Gastrocnemius medialis (tissue), 4 donors: ENCODE data around the gene STX1A. TPM values are rescaled to one million over a fixed set of nuclear protein-coding genes. Genes with fewer than 3 reads are reported as not detected.
"Not testable (repeated sequence)": the region's sequence is repeated elsewhere in the genome, so short reads cannot be mapped to it uniquely, and the experiment has no call there.

Source experiments
- ATAC-seq, 2 donors: fragments of 150-250 bp; one replicate each; pipeline ENCODE4 v1.9.1; 2016
- DNase-seq, 2 donors: peaks; one replicate each; pipeline ENCODE4 v3.0.0-alpha.2; 2019
- H3K27ac ChIP-seq, 4 donors: fragments of 200-600 bp; sonication (generic); 1 replicate in 1 of 4; 2 replicates in 3 of 4; pipeline ENCODE4 v1.5.1; 2016 to 2018; ENCODE audit warnings: mild to moderate bottlenecking in 2 of 4, moderate library complexity in 1 of 4
- H3K27me3 ChIP-seq, 3 donors: fragments of 200-600 bp; sonication (generic) in 2 of 3; 1 replicate in 1 of 3; 2 replicates in 2 of 3; pipeline versions ENCODE4 v1.5.1 to v1.6.0; 2016 to 2019; ENCODE audit warnings: mild to moderate bottlenecking in 1 of 3, moderate library complexity in 1 of 3
- H3K36me3 ChIP-seq, 2 donors: fragments of 200-600 bp; sonication (generic) in 1 of 2; one replicate each; pipeline ENCODE4 v1.5.1; 2017 to 2018
- H3K4me1 ChIP-seq, 2 donors: fragments of 200-600 bp; sonication (generic) in 1 of 2; one replicate each; pipeline ENCODE4 v1.5.1; 2016 to 2017; ENCODE audit warnings: mild to moderate bottlenecking in 2 of 2
- H3K4me3 ChIP-seq, 4 donors: fragments of 200-600 bp; sonication (generic) in 3 of 4; 1 replicate in 1 of 4; 2 replicates in 3 of 4; pipeline ENCODE4 v1.5.1; 2016 to 2019; ENCODE audit warnings: mild to moderate bottlenecking in 2 of 4
- H3K9me3 ChIP-seq, 3 donors: fragments of 200-600 bp; sonication (generic) in 2 of 3; 1 replicate in 1 of 3; 2 replicates in 2 of 3; pipeline ENCODE4 v1.5.1; 2016 to 2019
- POLR2A ChIP-seq, 2 donors: fragments of 450-650 bp; IDR thresholded peaks; one replicate each; pipeline ENCODE4 v1.6.1; 2017; ENCODE audit warnings: antibody characterized with exemption in 2 of 2, mild to moderate bottlenecking in 2 of 2, moderate library complexity in 2 of 2
- in situ Hi-C, 4 donors: fragments of 200-750 bp; cut with MboI; loops; one replicate each; pipeline versions ENCODE4 v1.15.0 to v1.8.0; 2017; ENCODE audit warnings: low sequenced_read_pairs in 4 of 4
- intact Hi-C: fragments of 100-400 bp; cut with DNase I; formaldehyde crosslinking; loops from one replicate; pipeline ENCODE4 v1.15.1; 2023; ENCODE audit warnings: low total_unique reads
- total RNA-seq, 4 donors: library from RNA; depleted of rRNA; stranded (reverse); fragments of >200 nt; gene quantifications; one replicate each; pipeline versions ENCODE4 v1.1.0 to v1.2.3, GENCODE V29; 2016
- TF ChIP-seq, protein P1 (sequence below), 5 experiments: fragments of 450-650 bp in 3 of 5; fragments of 200-600 bp in 2 of 5; sonication (generic) in 2 of 5; IDR thresholded peaks in 4 of 5; conservative IDR thresholded peaks in 1 of 5; 1 replicate in 4 of 5; 2 replicates in 1 of 5; pipeline ENCODE4 v1.5.1; 2016 to 2019; ENCODE audit warnings: antibody characterized with exemption in 5 of 5, mild to moderate bottlenecking in 3 of 5, moderate library complexity in 3 of 5

Gene STX1A
- total RNA-seq, 4 donors from 2014 or later = 0.83 to 8.1 (median 3.2) TPM

DNA sequence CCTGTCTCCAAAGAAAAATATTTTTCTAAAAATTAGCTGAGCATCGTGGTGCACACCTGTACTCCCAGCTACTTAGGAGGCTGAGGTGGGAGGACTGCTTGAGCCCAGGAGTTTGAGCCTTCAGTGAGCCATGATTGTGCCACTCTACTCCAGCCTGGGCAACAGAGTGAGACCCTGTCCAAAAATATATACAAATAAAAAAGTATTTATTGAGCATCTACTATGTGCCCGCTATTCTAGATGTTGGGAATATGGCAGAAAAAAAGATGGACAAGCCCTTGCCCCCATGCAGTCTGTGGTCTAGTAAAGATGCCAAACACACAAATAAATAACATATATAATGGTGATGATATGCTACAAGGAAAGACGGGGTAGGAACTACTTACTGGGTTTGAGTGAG lies 4.3 kb upstream of the STX1A start:
- Histone ChIP-seq H3K4me3 (no peak overlapping the region), H3K9me3 (no peaks in the 10 kb centered on the region), H3K36me3 (no peaks in the 10 kb centered on the region), H3K27ac (no peak overlapping the region), H3K4me1 (peaks cover 4 to 17% of the 10 kb centered on the region in 2 donors), H3K27me3 (peaks cover 0 to 4% (median 0%) of the 10 kb centered on the region in 3 donors)
- DNase-seq = no peak
- intact Hi-C loops = no loop called here
- no peak for ATAC-seq
- TF ChIP-seq, protein P1, sequence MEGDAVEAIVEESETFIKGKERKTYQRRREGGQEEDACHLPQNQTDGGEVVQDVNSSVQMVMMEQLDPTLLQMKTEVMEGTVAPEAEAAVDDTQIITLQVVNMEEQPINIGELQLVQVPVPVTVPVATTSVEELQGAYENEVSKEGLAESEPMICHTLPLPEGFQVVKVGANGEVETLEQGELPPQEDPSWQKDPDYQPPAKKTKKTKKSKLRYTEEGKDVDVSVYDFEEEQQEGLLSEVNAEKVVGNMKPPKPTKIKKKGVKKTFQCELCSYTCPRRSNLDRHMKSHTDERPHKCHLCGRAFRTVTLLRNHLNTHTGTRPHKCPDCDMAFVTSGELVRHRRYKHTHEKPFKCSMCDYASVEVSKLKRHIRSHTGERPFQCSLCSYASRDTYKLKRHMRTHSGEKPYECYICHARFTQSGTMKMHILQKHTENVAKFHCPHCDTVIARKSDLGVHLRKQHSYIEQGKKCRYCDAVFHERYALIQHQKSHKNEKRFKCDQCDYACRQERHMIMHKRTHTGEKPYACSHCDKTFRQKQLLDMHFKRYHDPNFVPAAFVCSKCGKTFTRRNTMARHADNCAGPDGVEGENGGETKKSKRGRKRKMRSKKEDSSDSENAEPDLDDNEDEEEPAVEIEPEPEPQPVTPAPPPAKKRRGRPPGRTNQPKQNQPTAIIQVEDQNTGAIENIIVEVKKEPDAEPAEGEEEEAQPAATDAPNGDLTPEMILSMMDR (IDR thresholded peaks at IDR 0.05 in 4 of 5, conservative IDR thresholded peaks at IDR 0.05 in 1 of 5) = no peak
- TF ChIP-seq POLR2A (IDR thresholded peaks at IDR 0.05) = no peak
- in situ Hi-C loops = loop anchor here in 1 of 4 donors (5.0 kb wide), 1 partner anchor 117 kb away; no protein-coding TSS in a partner anchor

DNA sequence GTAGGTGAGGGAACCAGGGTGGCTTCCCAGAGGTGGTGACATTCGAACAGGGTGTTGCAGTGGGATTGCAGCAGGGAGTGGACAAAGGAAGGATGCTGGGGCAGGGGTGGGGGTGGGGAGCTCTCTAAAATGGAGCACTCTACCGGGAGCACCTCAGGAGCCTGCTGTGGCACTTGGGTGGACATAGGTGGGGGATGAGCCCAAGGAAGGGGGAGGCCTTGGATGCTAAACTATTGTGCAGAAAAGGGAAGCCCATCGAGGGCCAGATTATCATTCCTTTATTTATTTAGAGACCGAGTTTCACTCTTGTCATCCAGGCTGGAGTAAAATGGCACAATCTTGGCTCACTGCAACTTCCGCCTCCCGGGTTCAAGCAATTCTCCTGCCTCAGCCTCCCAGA lies 3.3 kb upstream of the STX1A start:
- H3K27ac ChIP-seq = no peak overlapping the region
- in situ Hi-C loops = loop anchor here in 1 of 4 donors (5.0 kb wide), 1 partner anchor 115 kb away; no protein-coding TSS in a partner anchor

DNA sequence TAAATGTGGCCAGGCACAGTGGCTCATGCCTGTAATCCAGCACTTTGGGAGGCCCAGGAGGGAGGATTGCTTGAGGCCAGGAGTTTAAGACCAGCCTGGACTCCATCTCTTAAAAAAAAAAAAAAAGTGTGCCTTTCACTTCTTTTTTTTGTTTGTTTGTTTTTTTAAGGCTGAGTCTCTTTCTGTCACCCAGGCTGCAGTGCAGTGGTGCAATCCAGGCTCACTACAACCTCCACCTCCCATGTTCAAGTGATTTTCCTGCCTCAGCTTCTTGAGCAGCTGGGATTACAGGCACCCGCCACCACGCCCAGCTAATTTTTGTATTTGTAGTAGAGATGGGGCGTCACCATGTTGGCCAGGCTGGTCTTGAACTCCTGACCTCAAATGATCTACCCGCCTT lies 2.7 kb upstream of the STX1A start:
- in situ Hi-C loops = loop anchor here in 1 of 4 donors (5.0 kb wide), 1 partner anchor 115 kb away; no protein-coding TSS in a partner anchor
- DNase-seq, H3K36me3 ChIP-seq, ATAC-seq, H3K9me3 ChIP-seq, intact Hi-C loops, H3K27ac ChIP-seq, H3K4me3 ChIP-seq, H3K27me3 ChIP-seq: not testable (repeated sequence)
- peaks cover 10 to 28% of the 10 kb centered on the region in 2 donors for H3K4me1 ChIP-seq

More for the DNA sequence above, 3.3 kb upstream of the STX1A start:
- peaks cover 10 to 27% of the 10 kb centered on the region in 2 donors for H3K4me1 ChIP-seq
- ATAC-seq (no peak), DNase-seq (no peak)
- no peaks in the 10 kb centered on the region for H3K36me3 ChIP-seq
- H3K4me3 ChIP-seq = no peak overlapping the region
- peaks cover 0 to 3% (median 0%) of the 10 kb centered on the region in 3 donors for H3K27me3 ChIP-seq
- intact Hi-C loops = no loop called here
- no peak for TF ChIP-seq POLR2A (IDR thresholded peaks at IDR 0.05)
- TF ChIP-seq, protein P1 (IDR thresholded peaks at IDR 0.05 in 4 of 5, conservative IDR thresholded peaks at IDR 0.05 in 1 of 5) = no peak
- no peaks in the 10 kb centered on the region for H3K9me3 ChIP-seq

DNA sequence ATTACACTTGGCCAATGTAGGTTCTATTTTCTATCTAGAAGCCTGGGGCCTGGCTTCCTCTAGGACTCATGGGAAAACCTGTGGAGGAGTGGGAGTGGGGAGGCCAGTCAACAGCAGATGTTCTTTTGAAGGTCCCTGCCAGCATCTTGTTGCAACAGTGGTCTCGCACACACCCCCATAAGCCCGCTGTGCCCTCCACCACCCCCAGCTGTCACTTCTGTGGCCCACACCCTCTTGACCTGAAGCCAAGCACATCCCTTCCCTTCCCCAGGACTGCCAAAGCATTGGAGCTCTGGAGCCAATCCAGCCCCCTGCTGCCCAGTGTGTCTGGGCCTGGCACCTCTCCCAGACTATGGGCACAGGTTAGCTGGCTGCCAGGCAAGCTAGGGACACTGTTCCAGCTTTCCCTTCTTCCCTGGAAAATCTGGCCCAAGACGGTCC lies 1.9 kb upstream of the STX1A start:
- Histone ChIP-seq H3K27me3 (no peaks in the 10 kb centered on the region), H3K27ac (peak overlapping the region; percentile 48 to 77 (median 68))
- peak; percentile 67 to 75 for ATAC-seq

DNA sequence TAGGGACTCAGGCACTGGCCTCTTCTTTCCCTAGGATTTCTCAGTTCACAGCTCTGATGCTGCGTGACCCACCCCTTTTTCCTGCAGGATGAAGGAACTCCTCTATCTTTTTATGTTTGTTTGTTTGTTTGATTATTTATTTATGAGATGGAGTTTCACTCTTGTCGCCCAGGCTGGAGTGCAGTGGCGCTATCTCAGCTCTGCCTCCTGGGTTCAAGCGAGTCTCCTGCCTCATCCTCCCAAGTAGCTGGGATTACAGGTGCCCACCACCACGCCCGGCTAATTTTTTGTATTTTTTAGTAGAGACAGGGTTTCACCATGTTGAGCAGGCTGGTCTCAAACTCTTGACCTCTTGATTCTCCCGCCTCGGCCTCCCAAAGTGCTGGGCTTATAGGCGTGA lies 974 bp upstream of the STX1A start:
- H3K9me3 ChIP-seq, H3K4me3 ChIP-seq, intact Hi-C loops, ATAC-seq, DNase-seq, H3K36me3 ChIP-seq, H3K27me3 ChIP-seq: not testable (repeated sequence)
- in situ Hi-C loops = loop anchor here in 1 of 4 donors (5.0 kb wide), 1 partner anchor 113 kb away; no protein-coding TSS in a partner anchor
- peaks cover 10 to 28% of the 10 kb centered on the region in 2 donors for H3K4me1 ChIP-seq
- H3K27ac ChIP-seq = peak overlapping the region in 1 of 4 donors; percentile 33

More for the DNA sequence above, 1.9 kb upstream of the STX1A start:
- Histone ChIP-seq H3K9me3 (no peaks in the 10 kb centered on the region), H3K4me3 (no peak overlapping the region), H3K36me3 (no peaks in the 10 kb centered on the region), H3K4me1 (peaks cover 10 to 28% of the 10 kb centered on the region in 2 donors)
- in situ Hi-C loops = loop anchor here in 1 of 4 donors (5.0 kb wide), 1 partner anchor 114 kb away; no protein-coding TSS in a partner anchor
- intact Hi-C loops = loop anchor here (1.0 kb wide), 1 partner anchor 164 kb away; the partner anchor contains the start of gene BCL7B
- peak; percentile 64 to 91 for DNase-seq
- TF ChIP-seq POLR2A (IDR thresholded peaks at IDR 0.05) = no peak
- TF ChIP-seq, protein P1 (IDR thresholded peaks at IDR 0.05 in 4 of 5, conservative IDR thresholded peaks at IDR 0.05 in 1 of 5) = no peak
